ENCODE data around the gene C5orf22. TPM values are rescaled to one million over a fixed set of nuclear protein-coding genes. Genes with fewer than 3 reads are reported as not detected.

The C5orf22 gene
- total and polyA plus RNA-seq, 2 of the 4 experiments (the other 2 are of a cell fraction), result 11.2 to 19.9 TPM

DNA sequence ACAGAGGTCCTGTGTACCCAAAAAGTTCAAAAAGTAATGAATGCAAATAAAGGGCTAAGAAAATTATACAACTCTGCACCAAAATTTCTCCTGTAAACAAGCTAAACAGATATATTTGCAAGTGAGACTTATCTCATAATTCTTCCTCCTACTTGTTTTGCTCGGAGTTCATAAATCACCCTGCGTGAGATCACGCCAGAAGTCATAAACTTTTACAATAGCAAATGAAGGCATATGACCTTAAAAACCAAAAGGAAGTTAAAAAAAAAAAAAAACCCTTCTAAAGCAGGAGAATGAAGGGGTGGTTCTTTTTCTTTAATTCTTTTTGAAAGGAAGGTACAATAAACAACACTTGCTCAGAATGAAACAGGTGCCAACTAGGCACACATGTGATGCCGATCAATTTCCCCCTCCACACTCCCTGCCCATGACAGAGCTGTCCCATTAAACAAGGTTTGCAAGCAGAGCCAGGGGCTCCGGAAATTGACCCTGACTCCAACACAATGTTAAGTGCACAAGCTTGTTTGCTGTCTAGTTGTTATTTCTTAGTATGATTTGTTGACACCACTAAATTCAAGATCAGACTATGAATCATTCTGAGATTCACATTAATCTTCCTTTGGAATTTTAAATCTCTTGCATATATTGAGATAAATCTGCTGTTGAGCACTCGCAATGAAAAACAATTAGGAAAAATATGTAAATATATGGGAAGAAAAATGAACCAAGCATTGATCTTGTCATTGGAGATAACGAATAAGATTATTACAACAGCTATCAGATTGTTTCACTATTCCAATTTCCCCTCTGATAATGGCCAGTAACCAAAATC, 46.5 kb upstream of the C5orf22 start:
- in situ Hi-C loops (cut with MboI; ENCODE audit: low sequenced_read_pairs) (loop anchor here (25.0 kb wide), 3 partner anchors 698 to 1448 kb away; no protein-coding TSS in a partner anchor), dilution Hi-C loops (cut with HindIII; ENCODE audit: low sequenced_read_pairs, unreplicated experiment) (no loop called here), intact Hi-C loops (cut with micrococcal nuclease) (loop anchor here (2.0 to 5.0 kb wide), 3 partner anchors 248 to 683 kb away; no protein-coding TSS in a partner anchor)
- H3K4me1 ChIP-seq (ENCODE audit: control insufficient read depth, insufficient read depth, low read length), result peaks cover 12% of the 10 kb centered on the region
- WGBS, 2 experiments (ENCODE audit: extremely low coverage in 2 of 2, insufficient read length in 1 of 2), result no CpG with 5 or more reads among the region's 7 CpGs
- H3K27ac ChIP-seq (ENCODE audit: insufficient read depth, low read length), result no peak overlapping the region
- BruUV-seq (replicated peaks), result no TSS peak
- peaks cover 21% of the 10 kb centered on the region for H3K36me3 ChIP-seq (ENCODE audit: control insufficient read depth, insufficient read depth, low read length)
- no peaks in the 10 kb centered on the region for H3K9me3 ChIP-seq (ENCODE audit: control insufficient read depth, insufficient read depth, low read length)
- no peak overlapping the region for H4K91ac ChIP-seq (ENCODE audit: insufficient read depth, low read depth, low read length)
- H4K8ac ChIP-seq (ENCODE audit: low read depth in 2 of 2, low read length in 2 of 2), result peak overlapping the region in 1 of 2 experiments; percentile 19; a peak in 1 of 4 replicates
- H4K20me1 ChIP-seq (ENCODE audit: insufficient read depth, low read length), result no peaks in the 10 kb centered on the region
- no peak overlapping the region for H3K4me3 ChIP-seq (ENCODE audit: insufficient read depth, low read depth, low read length)
- CTCF ChIA-PET, result interaction anchor here (0.5 to 1.5 kb wide), 2 partner anchors 248 to 336 kb away, joined by 3 to 4 read pairs; no protein-coding TSS in a partner anchor
- no peak overlapping the region for H2AFZ ChIP-seq (replicated peaks; ENCODE audit: low read length, poor library complexity)
- H3K14ac ChIP-seq (replicated peaks; ENCODE audit: low read depth, low read length), result no peak overlapping the region
- H3K4me2 ChIP-seq (ENCODE audit: low read depth, low read length), result no peak overlapping the region
- peak overlapping the region; percentile 23; the same call in 1 of the 2 replicates for H4K5ac ChIP-seq (ENCODE audit: low read depth, low read length)
- H3K56ac ChIP-seq (ENCODE audit: extremely low read depth, insufficient read depth, low read length), result no peak overlapping the region
- peaks cover 9% of the 10 kb centered on the region for H3K9me1 ChIP-seq (ENCODE audit: insufficient read depth, low read length)
- no peaks in the 10 kb centered on the region for H3K27me3 ChIP-seq (ENCODE audit: control insufficient read depth, insufficient read depth, low read length)
- no peak overlapping the region for H2BK120ac ChIP-seq (ENCODE audit: low read depth, low read length)
- H3K79me1 ChIP-seq (ENCODE audit: low read depth in 1 of 2, low read length in 2 of 2), result peaks cover 3 to 31% of the 10 kb centered on the region in 2 experiments; a peak in 2 of 4 replicates
- H2BK20ac ChIP-seq (ENCODE audit: low read depth, low read length), result no peak overlapping the region
- H2BK5ac ChIP-seq (ENCODE audit: low read depth, low read length, poor library complexity, severe bottlenecking), result peak overlapping the region; percentile 38
- no peak for ATAC-seq (ENCODE audit: low read depth)
- H2AK5ac ChIP-seq (ENCODE audit: low read depth, low read length), result no peak overlapping the region
- POLR2A ChIA-PET (ENCODE audit: unreplicated experiment), result no interaction called here
- no peak overlapping the region for H2BK15ac ChIP-seq (ENCODE audit: low read depth, low read length)
- no peak overlapping the region for H3K23ac ChIP-seq (ENCODE audit: low read depth, low read length)
- H3K9ac ChIP-seq (ENCODE audit: low read depth, low read length), result no peak overlapping the region
- no peak for DNase-seq
- H2AK9ac ChIP-seq (replicated peaks; ENCODE audit: low read depth, low read length, poor library complexity), result no peak overlapping the region
- H3K4ac ChIP-seq (ENCODE audit: low read depth, low read length), result no peak overlapping the region; the same call in 1 of the 2 replicates
- peak overlapping the region; percentile 41; the same call in 1 of the 2 replicates for H3K18ac ChIP-seq (ENCODE audit: low read depth, low read length)
- TF ChIP-seq CHD1 (IDR thresholded peaks at IDR 0.05; ENCODE audit: low read depth, low read length) (no peak), BHLHE40 (IDR thresholded peaks at IDR 0.05; ENCODE audit: low read depth, low read length) (no peak), RCOR1 (IDR thresholded peaks at IDR 0.05; ENCODE audit: insufficient replicate concordance, low read length) (no peak), MXI1 (IDR thresholded peaks at IDR 0.05; ENCODE audit: borderline replicate concordance, low read depth, low read length) (no peak), RAD21 (IDR thresholded peaks at IDR 0.05; ENCODE audit: low read length) (no peak), MAZ (IDR thresholded peaks at IDR 0.05; ENCODE audit: borderline replicate concordance, low read depth, low read length) (no peak), FOS (IDR thresholded peaks at IDR 0.05; ENCODE audit: low read depth, low read length) (no peak), MAFK (IDR thresholded peaks at IDR 0.05; ENCODE audit: low read depth, low read length) (no peak), NFE2L2 (IDR thresholded peaks at IDR 0.05; ENCODE audit: low read depth, low read length) (no peak), CEBPB (IDR thresholded peaks at IDR 0.05; ENCODE audit: low read depth, low read length) (no peak)
- TF ChIP-seq, protein P1, sequence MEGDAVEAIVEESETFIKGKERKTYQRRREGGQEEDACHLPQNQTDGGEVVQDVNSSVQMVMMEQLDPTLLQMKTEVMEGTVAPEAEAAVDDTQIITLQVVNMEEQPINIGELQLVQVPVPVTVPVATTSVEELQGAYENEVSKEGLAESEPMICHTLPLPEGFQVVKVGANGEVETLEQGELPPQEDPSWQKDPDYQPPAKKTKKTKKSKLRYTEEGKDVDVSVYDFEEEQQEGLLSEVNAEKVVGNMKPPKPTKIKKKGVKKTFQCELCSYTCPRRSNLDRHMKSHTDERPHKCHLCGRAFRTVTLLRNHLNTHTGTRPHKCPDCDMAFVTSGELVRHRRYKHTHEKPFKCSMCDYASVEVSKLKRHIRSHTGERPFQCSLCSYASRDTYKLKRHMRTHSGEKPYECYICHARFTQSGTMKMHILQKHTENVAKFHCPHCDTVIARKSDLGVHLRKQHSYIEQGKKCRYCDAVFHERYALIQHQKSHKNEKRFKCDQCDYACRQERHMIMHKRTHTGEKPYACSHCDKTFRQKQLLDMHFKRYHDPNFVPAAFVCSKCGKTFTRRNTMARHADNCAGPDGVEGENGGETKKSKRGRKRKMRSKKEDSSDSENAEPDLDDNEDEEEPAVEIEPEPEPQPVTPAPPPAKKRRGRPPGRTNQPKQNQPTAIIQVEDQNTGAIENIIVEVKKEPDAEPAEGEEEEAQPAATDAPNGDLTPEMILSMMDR (conservative IDR thresholded peaks at IDR 0.05; ENCODE audit: low read depth, low read length), result no peak
- TF ChIP-seq, protein P2, sequence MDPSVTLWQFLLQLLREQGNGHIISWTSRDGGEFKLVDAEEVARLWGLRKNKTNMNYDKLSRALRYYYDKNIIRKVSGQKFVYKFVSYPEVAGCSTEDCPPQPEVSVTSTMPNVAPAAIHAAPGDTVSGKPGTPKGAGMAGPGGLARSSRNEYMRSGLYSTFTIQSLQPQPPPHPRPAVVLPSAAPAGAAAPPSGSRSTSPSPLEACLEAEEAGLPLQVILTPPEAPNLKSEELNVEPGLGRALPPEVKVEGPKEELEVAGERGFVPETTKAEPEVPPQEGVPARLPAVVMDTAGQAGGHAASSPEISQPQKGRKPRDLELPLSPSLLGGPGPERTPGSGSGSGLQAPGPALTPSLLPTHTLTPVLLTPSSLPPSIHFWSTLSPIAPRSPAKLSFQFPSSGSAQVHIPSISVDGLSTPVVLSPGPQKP (IDR thresholded peaks at IDR 0.05; ENCODE audit: borderline replicate concordance, low read depth, low read length), result no peak
- TF ChIP-seq, protein P3, sequence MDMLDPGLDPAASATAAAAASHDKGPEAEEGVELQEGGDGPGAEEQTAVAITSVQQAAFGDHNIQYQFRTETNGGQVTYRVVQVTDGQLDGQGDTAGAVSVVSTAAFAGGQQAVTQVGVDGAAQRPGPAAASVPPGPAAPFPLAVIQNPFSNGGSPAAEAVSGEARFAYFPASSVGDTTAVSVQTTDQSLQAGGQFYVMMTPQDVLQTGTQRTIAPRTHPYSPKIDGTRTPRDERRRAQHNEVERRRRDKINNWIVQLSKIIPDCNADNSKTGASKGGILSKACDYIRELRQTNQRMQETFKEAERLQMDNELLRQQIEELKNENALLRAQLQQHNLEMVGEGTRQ (IDR thresholded peaks at IDR 0.05; ENCODE audit: low read depth, low read length), result no peak
